GM21825 (cell line): ENCODE measurements around the gene DMAC2.
"Not testable (repeated sequence)": the region's sequence is repeated elsewhere in the genome, so short reads cannot be mapped to it uniquely, and the experiment has no call there.

Experiments used
- ATAC-seq: cut with Tn5 transposase; IDR thresholded peaks from one replicate; pipeline ENCODE4 v1.9.1; 2021; ENCODE audit warnings: mild to moderate bottlenecking, moderate library complexity; ENCODE audit not compliant: unreplicated experiment

The DMAC2 gene

DNA sequence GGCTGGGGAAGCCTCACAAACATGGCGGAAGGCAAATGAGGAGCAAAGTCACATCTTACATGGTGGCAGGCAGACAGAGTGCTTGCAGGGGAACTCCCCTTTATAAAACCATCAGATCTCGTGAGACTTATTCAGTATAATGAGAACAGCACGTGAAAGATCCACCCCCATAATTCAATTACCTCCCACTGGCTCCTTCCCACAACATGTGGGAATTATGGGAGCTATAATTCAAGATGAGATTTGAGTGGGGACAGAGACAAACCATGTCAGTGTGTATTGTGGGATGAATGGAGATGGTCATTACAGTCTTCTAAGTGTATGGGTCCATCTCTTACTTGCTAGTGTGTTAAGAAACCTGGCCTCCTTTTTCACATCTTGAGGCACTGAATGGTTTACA lies 37.7 kb downstream of the DMAC2 start:
- ATAC-seq: no peak

GRCh38 chr19:41401483-41401882 lies 38.2 kb downstream of the DMAC2 start:
- ATAC-seq: no peak

GRCh38 chr19:41399525-41399924 lies 40.2 kb downstream of the DMAC2 start:
- no peak for ATAC-seq

DNA sequence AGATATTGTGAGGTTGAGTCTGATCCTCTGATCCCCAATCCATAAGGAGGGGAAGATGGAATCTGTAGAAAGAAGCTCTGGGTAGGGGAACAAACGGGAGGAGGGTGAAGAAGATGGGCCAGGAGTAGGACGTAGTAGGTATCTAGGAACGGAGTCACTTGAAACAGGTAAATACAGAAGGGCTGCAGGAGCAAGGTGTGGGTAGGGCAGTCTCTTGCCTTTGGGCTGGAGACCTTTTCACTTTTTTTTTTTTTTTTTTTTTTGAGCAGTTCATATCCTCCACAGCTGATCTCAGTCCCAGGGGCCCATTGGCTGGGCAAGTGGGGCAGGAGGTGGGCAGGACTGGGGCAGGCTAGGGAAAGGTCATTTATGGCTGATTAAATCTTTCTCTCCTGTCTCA lies 40.6 kb downstream of the DMAC2 start:
- no peak for ATAC-seq

- no peak for ATAC-seq
Measured at GRCh38 chr19:41398598-41398997, 41.1 kb downstream of the DMAC2 start.

- ATAC-seq: no peak
Measured at GRCh38 chr19:41398050-41398418, 41.7 kb downstream of the DMAC2 start.

- ATAC-seq: peak; percentile 87
Measured at GRCh38 chr19:41397086-41398049, 42.3 kb downstream of the DMAC2 start, which contains the start of the genes BCKDHA and EXOSC5. BCKDHA (plus strand) TSS chr19:41397818; CDS start chr19:41397828, 10 bp downstream. EXOSC5 (minus strand) TSS chr19:41397359; CDS start chr19:41397328, 31 bp downstream.

DNA sequence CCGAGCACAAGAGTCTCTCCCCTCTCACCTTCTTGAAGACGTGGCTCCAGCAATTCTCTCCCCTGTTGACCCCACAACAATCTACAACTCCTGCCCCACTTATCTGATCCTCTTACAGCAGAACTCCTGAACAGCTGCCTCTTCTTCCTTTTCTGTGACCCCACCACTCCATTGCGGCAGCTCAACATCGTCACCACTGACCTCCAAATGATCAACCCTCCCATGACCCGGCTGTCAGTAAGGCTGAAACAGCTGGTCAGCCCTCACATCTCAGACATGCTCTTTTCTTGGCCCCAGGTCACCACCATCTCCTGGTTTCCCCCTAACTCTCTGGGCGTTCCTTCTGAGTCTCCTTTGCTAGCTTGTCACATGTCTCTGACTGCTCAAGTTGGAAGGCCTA lies 44.4 kb downstream of the DMAC2 start:
- no peak for ATAC-seq

DNA sequence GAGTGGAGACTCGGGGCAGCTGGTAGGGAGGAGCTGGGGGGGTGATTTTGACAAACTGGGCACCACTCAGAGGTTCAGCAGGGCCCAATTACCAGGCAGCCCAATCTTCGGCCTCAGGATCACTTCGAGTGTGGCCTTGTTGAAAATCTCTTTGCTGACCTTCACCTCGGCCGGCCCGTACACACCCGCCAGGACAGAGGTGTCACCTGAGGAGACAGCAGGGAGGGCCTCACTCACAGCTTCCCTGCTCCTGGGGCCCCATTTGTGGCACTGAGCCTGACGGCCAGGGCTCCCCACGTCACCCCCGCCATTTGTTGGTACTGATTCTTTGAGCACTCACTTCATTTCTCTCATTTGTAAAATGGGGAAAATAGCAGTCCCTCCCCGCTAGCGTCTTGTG lies 46.9 kb downstream of the DMAC2 start:
- ATAC-seq: no peak

DNA sequence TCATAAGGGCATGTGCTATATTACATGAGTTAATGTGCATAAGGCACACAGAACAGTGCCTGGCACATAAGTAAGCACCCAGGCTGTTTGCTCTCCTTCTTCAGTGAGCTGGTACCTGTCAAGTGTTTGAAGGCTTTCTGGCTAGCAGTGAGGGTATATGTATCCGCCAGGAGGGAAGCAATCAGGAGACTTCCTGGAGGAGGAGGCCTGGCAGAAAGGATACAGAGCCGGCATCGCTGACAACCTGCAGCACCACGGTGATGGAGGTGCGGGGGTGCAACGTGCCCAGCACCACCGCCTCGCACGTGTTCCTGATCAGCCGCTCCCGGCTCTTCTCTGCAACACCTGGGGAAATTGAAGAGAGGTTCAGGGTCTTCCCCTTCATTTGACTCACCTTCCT lies 48.1 kb downstream of the DMAC2 start:
- ATAC-seq: no peak

- no peak for ATAC-seq
Measured at GRCh38 chr19:41386442-41386841, 53.3 kb downstream of the DMAC2 start.

DNA sequence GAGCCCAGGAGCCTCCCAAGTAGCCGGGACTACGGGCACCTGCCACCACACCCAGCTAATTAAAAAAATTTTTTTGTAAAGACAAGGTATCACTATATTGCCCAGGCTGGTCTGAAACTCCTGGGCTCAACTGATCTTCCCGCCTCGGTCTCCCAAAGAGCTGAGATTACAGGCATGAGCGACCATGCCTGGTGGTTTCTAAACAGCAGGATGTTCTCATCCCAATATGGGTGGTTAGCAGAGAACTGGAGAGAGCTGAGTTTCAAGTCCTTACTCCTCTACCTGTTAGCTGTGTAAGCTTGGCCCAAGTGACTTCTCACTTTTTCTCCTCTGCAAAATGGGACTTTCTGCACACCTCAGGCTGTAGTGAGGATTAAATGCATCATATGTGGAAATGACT lies 55.4 kb downstream of the DMAC2 start:
- ATAC-seq: no peak

DNA sequence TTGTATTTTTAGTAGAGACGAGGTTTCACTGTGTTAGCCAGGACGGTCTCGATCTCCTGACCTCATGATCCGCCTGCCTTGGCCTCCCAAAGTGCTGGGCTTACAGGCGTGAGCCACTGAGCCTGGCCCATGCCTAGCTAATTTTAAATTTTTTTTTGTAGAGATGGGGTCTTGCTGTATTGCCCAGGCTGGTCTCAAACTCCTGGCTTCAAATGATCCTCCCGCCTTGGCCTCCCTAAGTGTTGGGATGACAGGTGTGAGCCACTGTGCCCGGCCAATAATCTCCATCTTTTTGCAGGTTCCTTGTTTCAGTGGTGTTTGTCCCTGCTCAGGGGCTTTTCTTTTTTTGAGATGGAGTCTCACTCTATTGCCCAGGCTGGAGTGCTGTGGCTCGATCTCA lies 58.2 kb downstream of the DMAC2 start:
- ATAC-seq: not testable (repeated sequence)
